GM19351 (cell line): ENCODE data around the gene HSF5.
"Not testable (repeated sequence)": the region's sequence is repeated elsewhere in the genome, so short reads cannot be mapped to it uniquely, and the experiment has no call there.

Experiments
- ATAC-seq: cut with Tn5 transposase; IDR thresholded peaks from one replicate; pipeline ENCODE4 v1.9.1; 2021; ENCODE audit warnings: mild to moderate bottlenecking, moderate library complexity; ENCODE audit not compliant: unreplicated experiment

Gene HSF5

DNA sequence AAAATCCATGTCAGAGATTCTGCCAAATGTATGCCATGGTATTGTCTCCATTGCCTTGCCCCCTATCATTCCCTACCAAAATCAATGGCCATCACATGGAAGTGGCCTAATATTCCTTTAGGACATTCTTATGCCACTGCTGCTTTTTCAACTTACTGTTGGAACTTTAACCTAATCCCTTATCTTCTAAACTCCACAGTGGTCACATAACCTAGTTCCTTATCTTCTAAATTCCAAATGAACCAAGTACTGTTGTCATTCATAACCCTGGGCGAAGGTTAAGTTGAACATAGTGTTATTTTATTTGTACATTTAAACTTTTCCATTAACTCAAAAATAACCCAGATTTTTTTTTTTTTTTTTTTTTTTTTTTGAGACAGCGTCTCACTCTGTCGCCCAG is 3.6 kb downstream of the HSF5 start:
- ATAC-seq = no peak

DNA sequence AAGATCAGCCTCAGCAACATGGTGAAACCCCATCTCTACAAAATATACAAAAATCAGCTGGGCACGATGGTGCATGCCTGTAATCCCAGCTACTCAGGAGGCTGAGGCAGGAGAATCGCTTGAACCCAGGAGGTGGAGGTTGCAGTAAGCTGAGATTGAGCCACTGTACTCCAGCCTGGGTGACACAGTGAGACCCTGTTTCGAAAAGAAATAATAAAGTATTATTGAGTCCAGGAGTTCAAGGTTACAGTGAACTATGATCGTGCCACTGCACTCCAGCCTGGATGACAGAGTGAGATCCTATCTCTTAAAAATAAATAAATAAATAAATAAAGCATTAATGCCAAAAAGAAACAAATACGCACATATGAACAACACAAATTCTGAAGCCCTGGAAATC is 6.4 kb downstream of the HSF5 start:
- ATAC-seq = not testable (repeated sequence)

DNA sequence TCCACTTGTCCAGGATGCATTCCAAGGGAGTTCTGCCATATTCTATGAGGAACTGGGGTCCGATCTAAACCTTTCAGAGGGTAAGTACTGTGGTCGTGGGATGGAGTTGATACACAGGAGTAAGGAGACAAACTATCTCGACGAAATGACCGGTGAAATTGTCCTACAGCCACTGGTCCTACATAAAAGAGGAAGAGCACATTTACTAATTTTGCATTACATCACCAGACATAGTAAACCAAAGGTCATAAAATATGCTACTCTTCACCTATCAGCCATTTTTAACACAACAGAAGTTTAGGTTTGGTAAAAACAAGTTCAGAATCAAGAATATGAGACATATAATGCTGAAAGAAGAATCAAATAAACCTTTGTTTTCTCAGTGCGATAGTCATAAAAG is 8.1 kb downstream of the HSF5 start:
- ATAC-seq = no peak

DNA sequence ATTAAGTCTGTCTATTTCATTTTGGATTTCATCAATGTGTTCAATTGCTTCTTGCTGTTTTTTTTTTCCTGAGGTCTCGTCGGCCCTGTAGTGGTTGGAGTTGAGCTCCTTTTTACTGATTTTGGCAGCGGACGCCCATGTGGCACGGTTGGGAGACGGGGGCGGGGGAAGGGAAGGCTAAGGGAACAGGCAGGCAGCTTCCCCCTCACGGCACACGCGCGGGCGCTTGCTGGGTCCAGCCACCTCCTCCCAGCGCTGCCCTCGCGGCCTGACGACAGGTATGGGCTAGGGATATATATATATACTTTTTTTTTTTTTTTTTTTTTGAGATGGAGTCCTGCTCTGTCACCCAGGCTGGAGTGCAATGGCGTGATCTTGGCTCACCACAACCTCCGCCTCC is 11.4 kb downstream of the HSF5 start:
- ATAC-seq = no peak

DNA sequence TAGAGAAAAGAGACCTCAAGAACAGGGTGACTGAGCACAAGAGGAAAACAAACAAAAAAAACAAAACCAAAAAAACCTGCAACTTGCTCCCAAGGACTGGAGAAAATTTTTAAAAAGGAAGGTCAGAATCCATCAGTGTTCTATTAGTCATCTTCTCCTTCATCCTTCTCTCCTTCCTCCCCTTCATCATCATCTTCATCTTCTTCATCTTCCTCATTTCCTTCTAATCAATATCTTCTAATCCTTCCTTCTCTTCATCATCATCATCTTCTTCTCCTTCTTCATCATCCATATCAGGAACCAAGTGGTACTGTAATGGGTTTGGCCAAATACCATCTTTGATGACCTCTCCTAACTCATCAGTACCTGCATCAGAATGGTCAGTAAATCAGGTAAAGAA is 12.2 kb downstream of the HSF5 start:
- no peak for ATAC-seq

DNA sequence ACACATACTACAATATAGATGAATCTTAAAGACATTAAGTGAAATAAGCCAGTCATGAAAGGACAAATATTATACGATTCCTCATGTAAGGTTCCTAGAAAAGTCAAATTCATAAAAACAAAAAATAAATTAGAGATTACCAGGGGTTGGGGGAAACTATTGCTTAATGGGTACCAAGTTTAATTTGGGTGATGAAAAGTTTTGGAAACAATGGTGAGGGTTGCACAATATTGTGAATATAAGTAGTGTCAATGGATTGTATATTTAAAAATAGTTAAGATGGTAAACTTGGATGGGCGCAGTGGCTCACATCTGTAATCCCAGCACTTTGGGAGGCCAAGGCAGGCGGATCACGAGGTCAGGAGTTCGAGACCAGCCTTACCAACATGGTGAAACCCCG is 17.9 kb downstream of the HSF5 start:
- ATAC-seq = no peak

DNA sequence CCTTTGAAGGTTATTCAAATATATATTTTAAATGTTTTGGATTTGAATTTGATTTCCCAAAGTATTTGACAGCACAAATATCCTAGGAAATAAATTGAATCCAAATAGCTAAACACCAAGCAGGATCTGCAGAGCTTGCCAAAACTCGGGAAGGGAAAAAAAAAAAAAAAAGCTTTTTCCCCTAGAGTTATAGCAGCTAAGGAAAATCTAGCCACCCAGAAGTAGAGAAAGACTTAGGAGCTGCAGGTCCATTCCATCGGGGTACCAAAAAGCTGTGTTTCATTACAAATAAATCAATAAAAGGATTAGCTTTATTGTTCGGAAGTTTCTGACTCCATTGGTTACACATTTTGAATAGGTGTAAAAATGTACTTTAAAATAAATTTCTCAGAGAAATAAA is 19.3 kb downstream of the HSF5 start:
- no peak for ATAC-seq

DNA sequence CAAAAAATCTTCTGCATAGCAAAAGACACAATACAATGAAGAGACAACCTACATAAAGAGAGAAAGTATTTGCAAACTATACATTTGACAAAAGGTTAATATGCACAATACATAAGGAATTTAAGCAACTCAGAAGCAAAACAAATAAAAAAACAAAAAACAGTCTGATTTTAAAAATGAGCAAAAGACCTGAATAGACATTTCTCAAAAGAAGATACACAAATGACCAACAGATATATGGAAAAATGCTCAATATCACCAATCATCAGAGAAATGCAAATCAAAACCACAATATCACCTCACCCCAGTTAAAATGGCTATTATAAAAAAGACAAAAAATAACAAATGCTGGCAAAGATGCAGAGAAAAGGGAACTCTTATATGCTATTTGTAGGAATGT is 32.7 kb downstream of the HSF5 start:
- no peak for ATAC-seq

DNA sequence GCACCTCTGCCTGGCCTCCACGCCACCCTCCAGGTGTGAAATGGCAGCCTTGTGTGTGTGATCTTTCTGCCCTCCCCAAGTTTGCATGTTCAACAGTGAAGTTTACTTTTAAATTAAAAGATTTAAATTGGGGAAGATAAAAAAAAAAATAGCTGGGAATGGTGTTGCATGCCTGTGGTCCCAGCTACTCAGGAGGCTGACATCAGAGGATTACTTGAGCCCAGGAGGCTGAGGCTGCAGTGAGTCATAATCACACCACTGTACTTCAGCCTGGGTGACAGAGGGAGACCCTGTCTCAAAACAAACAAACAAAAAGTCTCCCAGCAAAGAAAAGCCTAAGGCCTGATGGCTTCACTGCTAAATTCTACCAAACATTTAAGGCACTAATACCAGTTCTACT is 35.5 kb downstream of the HSF5 start:
- ATAC-seq = no peak

DNA sequence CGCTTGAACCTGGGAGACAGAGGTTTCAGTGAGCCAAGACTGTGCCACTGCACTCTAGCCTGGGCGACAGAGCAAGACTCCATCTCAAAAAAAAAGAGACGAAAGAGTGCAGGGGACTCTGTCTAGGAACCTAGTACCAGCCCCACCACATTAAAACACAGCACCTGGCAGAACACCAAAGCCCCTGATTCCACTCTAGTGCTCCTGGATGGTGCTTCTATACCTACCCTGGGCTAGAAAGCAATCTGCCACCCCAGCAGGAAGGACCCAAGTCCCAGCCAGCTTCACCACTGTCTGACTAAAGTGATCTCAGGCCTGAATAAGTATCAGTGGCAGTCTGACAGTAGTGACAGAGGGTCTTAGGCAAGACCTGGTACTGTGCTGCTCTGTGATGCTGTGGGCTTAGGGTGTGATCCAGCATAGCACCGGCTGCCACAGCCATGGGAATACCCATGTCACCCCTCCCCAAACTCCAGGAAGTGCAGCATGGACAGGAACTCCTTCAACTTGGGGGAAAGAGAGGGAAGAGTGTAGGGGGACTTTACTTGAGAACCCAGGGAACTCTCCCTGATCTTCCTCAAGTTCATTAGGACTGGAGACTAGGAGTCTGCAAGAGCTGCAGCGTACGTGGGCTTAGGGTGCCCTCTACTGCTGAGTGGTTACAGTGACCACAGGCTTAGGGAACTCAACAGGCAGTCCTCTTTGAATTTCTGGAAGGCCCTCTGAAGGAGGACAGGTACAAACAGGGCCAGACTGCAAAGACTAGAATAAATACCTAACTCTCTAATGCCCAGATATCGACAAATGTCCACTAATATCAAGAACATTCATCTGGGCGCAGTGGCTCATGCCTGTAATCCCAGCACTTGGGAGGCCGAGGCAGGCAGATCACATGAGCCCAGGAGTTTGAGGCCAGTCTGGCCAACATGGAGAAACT is 40.9 kb downstream of the HSF5 start:
- peak; percentile 53 for ATAC-seq

DNA sequence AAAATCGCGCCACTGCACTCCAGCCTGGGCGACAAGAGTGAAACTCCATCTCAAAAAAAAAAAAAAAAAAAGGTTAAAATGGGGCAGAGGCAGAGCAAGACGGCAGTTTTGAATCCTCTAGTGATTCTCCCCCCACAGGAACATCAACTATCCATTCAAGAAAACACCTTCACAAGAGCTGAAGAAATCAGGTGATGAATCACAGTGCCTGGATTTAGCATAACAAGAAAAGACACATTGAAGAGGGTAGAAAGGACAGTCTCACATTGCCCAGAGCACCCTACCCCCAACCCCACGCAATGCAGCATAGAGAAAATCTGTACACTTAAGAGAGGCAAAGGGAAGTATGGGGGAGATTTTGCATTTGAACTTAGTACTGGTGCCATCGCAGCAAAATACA is 42.1 kb downstream of the HSF5 start:
- no peak for ATAC-seq

DNA sequence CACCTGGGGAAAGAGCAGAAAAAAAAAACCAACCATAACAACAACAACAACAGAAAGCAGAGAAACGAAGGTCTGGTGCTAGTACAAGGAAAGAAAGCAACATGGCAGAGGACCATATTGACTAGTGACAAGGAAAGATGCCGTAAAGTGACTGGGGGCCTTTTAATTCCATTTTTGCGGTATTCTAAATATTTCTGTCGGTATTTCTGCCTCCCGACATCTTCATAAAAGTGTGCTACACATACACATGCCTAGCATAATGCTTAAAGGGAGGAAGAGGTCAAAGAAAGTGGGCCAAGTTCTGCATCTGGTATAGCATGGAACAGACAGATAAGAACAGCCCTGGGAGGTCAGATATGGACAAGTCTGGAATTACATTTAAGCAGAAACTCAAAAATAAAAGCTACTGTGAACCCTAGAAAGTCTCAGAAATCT is 51.4 kb downstream of the HSF5 start:
- ATAC-seq = no peak

DNA sequence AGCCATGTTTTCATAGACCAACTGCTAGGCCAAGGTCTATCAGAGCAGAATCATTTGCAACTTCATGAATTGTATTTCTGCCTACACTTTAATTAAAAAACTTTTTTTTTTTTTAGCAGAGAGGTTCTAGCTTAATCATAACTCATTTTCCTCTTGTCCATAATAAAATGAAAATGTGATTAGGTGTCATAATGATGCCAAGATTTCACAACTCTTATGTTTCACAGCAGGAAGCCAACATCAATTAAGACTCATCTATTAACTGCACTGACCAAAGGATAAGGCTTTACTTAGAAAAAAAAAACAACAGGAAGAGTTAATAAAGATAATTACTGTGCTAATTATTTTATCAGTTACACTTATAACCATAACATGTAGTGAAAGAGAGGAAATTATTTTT is 52.0 kb downstream of the HSF5 start:
- no peak for ATAC-seq

DNA sequence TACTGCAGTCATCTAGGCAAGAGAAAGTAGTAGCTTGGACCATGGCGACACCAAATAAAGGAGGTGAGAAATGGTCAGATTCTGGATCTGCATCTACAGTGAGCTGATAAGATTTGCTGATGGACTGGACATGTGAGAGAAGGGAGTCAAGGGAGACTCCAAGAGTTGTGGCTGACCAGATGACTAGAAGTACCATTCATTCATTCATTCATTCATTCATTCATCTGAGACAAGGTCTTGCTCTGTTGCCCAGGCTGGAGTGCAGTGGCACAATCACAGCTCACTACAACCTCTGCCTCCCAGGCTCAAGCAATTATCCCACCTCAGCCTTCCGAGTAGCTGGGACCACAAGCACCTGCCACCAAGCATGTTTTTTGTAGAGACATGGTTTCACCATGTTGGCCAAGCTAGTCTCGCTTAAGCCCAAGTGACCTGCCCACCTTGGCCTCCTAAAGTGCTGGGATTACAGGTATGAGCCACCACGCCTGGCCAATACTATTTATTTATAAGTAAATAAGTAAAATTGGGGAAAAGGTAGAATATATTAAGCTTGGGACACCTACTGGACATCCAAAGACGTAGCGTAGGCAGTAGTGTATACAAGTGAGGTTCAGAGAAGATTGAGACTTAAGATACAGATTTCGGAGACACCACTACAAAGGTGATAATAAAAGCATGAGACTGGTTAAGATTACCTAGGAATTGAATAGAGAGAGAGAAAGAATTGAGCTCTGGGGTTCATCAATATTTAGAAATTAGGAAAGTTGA is 55.2 kb downstream of the HSF5 start:
- ATAC-seq = no peak

DNA sequence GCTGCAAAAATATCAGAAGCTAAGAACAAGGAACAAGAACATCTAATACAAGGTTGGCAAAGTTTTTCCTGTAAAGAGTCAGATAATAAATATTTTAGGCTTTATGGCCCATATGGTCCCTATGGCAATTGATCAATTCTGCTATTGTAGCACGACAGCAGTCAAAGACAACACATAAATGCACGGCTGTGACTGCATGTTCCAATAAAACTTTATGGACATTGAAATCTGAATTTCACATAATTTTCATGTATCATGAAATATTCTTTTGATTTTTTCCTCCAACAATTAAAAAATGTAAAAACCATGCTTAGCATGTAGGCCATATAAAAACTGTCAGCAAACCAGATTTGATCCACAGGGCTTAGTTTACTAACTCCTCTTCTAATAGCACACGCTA is 60.4 kb downstream of the HSF5 start:
- ATAC-seq = no peak

DNA sequence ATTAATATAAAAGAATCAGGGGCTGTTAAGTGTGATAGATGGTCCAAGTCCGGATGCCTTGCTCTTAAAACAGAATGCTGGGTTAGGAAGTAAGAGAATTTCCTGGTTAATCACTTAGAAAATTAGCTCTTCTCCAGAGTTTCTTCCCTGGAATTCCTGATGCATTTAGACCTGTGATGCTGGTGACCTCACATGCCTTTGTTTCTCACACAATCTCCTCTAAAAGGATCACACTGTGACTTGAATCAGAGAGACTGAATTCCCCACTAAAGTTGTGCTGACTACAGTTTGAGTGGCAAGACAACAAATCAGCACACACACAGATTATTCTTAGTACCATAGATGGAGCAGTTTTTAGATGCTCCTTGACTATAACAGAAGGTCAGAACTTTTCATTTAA is 66.5 kb downstream of the HSF5 start:
- ATAC-seq = no peak

DNA sequence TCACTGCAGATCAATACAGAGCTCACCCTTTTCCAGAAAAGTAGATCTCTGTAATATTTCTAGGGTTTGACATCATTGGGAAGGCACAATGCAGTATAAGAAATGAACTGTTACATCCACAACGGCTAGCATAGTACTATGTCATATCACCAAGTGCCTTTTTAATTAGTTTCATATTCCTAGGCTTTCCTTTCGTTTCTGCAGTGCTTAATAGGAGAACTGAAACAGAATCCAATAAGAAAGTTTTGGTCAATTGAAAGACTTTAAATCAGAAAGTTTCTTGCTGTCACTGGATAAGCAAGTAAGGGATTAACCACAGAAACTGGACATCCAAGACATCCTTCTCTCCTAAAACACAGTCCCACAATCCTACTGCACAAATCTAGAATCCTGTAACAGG is 67.4 kb downstream of the HSF5 start:
- no peak for ATAC-seq

DNA sequence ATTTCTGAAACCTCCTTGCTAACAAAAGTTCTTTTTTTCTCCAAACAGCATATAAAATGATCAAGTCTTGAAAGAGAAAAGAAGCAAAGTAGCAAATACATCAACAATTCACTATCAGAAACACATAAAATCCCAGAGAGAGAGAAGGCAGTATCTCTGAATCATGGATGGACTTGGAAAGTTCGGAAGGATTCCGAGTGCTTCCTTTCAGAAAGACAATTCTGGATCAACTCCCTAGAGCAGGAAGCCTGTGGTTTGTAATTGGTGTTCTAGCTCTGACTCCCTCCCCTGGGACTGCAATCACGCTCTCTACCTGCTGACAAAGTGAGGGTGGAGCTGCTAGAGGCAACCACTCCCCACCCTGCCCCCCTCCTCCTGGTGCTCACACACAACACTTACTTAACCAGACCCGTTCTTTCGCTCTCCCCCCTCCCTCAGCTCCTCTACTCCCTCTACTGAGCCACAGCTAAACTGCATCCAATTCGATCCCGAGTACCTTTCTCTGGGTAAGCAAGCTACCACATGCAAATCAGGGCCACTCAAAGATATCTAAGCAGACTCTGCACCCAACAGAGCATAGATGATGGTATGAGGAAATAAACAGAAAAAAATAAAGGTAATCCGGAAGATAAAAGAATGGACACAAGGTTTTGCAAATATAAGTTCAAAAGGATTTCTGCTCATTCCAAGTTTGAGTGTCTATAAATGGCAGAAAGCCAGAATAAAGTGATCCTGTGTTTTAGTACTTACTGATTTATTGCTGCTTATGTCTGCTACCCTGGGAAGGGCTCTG is 70.7 kb downstream of the HSF5 start, which contains the start of gene RNF43:
RNF43 (minus strand) TSS at position 235 of the 793 bp plus-strand sequence. CDS start 1,957 bp downstream, outside the sequence.
- ATAC-seq = peak; percentile 95

DNA sequence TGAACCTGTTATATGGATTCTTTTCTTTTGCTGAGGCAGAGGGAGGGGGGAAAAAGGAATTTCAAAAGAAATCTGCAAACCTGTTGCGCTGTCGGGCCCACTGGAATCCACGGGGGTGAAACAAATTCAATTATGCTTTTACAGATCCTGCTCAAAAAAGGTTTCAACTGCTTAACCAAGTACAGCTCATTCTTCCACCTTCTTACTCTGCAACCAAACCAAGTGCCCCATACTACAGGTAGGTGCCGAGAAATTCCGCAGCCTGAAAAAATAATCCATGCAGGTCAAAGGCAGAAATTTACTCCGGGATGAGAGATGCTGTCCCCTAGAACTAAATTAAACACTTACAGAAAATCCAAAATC is 71.3 kb downstream of the HSF5 start:
- no peak for ATAC-seq

DNA sequence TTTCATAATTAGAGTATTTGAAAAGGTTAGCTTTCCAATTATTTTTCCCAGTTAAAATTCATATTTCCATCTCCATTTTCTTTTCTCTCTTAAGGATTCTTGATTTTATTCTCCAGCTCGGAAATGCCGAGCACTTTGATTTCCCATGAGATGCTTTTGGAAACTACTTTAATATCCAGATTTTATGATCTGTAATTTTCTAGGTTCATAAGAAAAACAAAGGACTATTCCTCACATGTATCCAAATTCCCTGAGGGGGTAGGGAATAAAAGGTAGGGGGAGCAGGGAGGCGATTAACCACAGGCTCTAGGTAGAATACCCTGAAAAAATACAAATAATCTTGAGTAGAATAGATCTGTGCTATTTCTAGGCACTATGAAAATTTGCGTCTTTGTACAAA is 71.8 kb downstream of the HSF5 start:
- ATAC-seq = no peak

DNA sequence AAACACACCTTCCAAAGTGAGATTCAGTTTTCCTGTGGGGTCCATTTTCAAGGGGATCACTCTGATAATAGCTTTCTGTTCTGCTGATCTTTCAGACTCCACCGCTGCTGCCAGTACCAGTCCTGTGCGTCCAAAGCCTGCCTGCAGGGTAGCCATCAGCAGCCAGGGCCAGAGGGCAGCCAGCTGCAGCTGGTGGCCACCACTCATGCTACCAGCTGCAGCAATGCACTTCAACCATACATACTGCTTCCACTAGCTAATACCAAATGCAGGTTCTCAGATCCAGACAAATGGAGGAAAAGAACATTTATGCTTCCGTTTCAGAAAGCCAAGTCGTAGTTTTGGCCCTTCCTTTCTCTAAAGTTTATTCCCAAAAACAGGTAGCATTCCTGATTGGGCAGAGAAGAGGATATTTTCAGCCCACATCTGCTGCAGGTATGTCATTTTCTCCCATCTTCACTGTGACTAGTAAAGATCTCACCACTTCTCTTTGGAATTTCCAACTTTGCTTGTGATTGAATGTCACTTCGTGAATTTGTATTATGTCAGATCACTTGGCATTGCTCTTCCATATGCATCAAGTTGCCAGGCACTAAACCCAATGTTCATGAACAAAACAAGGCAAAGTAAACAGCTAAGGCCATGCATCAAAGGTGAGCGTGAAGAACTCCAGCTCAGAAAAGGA is 72.7 kb downstream of the HSF5 start:
- ATAC-seq = no peak
